H9 (cell line): ENCODE measurements around the gene FGFR4. TPM values are rescaled to one million over a fixed set of nuclear protein-coding genes. Genes with fewer than 3 reads are reported as not detected.

Source experiments
- DNase-seq: peaks from one replicate; pipeline ENCODE4 v3.0.0-alpha.2; 2017
- H2AFZ ChIP-seq: one replicate; pipeline ENCODE4 v1.6.1; 2013; ENCODE audit warnings: mild to moderate bottlenecking, low read length, control low read depth, moderate library complexity
- H2AK5ac ChIP-seq: 2 replicates; pipeline ENCODE4 v1.6.1; 2013; ENCODE audit warnings: low read length, control low read depth, mixed read lengths; ENCODE audit not compliant: insufficient read length
- H2BK120ac ChIP-seq: one replicate; pipeline ENCODE4 v1.6.1; 2013; ENCODE audit warnings: low read depth, mild to moderate bottlenecking, low read length, control low read depth, inconsistent platforms; ENCODE audit not compliant: poor library complexity, severe bottlenecking
- H2BK12ac ChIP-seq: 2 replicates; pipeline ENCODE4 v1.6.1; 2013; ENCODE audit warnings: low read length, control low read depth, mixed read lengths, low read depth; ENCODE audit not compliant: insufficient read length
- H2BK15ac ChIP-seq: 2 replicates; pipeline ENCODE4 v1.6.1; 2013; ENCODE audit warnings: low read depth, low read length, control low read depth
- H2BK20ac ChIP-seq: one replicate; pipeline ENCODE4 v1.6.1; 2013; ENCODE audit warnings: low read depth, mild to moderate bottlenecking, low read length, control low read depth, inconsistent platforms; ENCODE audit not compliant: poor library complexity, severe bottlenecking
- H2BK5ac ChIP-seq: 2 replicates; pipeline ENCODE4 v1.6.1; 2013; ENCODE audit warnings: low read length, control low read depth, mixed read lengths; ENCODE audit not compliant: insufficient read length
- H3K14ac ChIP-seq: 2 replicates; pipeline ENCODE4 v1.6.1; 2013; ENCODE audit warnings: low read length, control low read depth; ENCODE audit not compliant: insufficient read depth
- H3K18ac ChIP-seq: 2 replicates; pipeline ENCODE4 v1.6.1; 2013; ENCODE audit warnings: low read depth, mild to moderate bottlenecking, mixed read lengths, low read length, control low read depth; ENCODE audit not compliant: insufficient read length
- H3K23ac ChIP-seq: 2 replicates; pipeline ENCODE4 v1.6.1; 2013; ENCODE audit warnings: low read length, control low read depth, mixed read lengths, low read depth; ENCODE audit not compliant: insufficient read length
- H3K23me2 ChIP-seq: 2 replicates; pipeline ENCODE4 v1.6.1; 2013; ENCODE audit warnings: low read depth, mild to moderate bottlenecking, mixed read lengths, low read length, control low read depth; ENCODE audit not compliant: insufficient read length, poor library complexity, severe bottlenecking
- H3K27ac ChIP-seq: 2 replicates; pipeline ENCODE4 v1.5.1; 2013; ENCODE audit warnings: low read length, control low read depth, mixed read lengths, low read depth; ENCODE audit not compliant: insufficient read length
- H3K27me3 ChIP-seq: 2 replicates; pipeline ENCODE4 v1.6.1; 2013; ENCODE audit warnings: low read length, control low read depth, inconsistent platforms; ENCODE audit not compliant: insufficient read depth
- H3K4ac ChIP-seq: 2 replicates; pipeline ENCODE4 v1.6.1; 2013; ENCODE audit warnings: low read depth, mild to moderate bottlenecking, control low read depth, inconsistent platforms, low read length, moderate library complexity
- H3K4me1 ChIP-seq: 2 replicates; pipeline ENCODE4 v1.6.1; 2013; ENCODE audit warnings: low read length, control low read depth, inconsistent platforms; ENCODE audit not compliant: insufficient read depth
- H3K4me2 ChIP-seq: 2 replicates; pipeline ENCODE4 v1.6.1; 2013; ENCODE audit warnings: low read length, control low read depth, mixed read lengths; ENCODE audit not compliant: insufficient read length, insufficient read depth
- H3K56ac ChIP-seq: 2 replicates; pipeline ENCODE4 v1.6.1; 2013; ENCODE audit warnings: low read depth, mild to moderate bottlenecking, mixed read lengths, low read length, control low read depth; ENCODE audit not compliant: insufficient read length
- H3K79me1 ChIP-seq: 2 replicates; pipeline ENCODE4 v1.6.1; 2013; ENCODE audit warnings: low read depth, mild to moderate bottlenecking, moderate library complexity, low read length, control low read depth, inconsistent platforms; ENCODE audit not compliant: insufficient read depth, poor library complexity, severe bottlenecking
- H3K79me2 ChIP-seq: 2 replicates; pipeline ENCODE4 v1.6.1; 2013; ENCODE audit warnings: low read length, control low read depth, inconsistent platforms; ENCODE audit not compliant: insufficient read depth
- H3K9ac ChIP-seq: 2 replicates; pipeline ENCODE4 v1.6.1; 2013; ENCODE audit warnings: low read length, control low read depth, mixed read lengths; ENCODE audit not compliant: insufficient read length; ENCODE audit errors: extremely low read depth
- H3K9me3 ChIP-seq: one replicate; pipeline ENCODE4 v1.6.1; 2013; ENCODE audit warnings: low read depth, low read length, inconsistent platforms; ENCODE audit not compliant: control insufficient read depth
- H3T11ph ChIP-seq: one replicate; pipeline ENCODE4 v1.6.1; 2013; ENCODE audit warnings: mild to moderate bottlenecking, low read length, control low read depth, inconsistent platforms
- H4K20me1 ChIP-seq: one replicate; pipeline ENCODE4 v1.6.1; 2013; ENCODE audit not compliant: control insufficient read depth, insufficient read length, insufficient read depth
- H4K5ac ChIP-seq: 2 replicates; pipeline ENCODE4 v1.6.1; 2013; ENCODE audit warnings: low read depth, mild to moderate bottlenecking, mixed read lengths, low read length, control low read depth; ENCODE audit not compliant: insufficient read length
- H4K8ac ChIP-seq: replicated peaks from 2 replicates; pipeline ENCODE4 v1.6.1; 2013; ENCODE audit warnings: low read length, control low read depth, mixed read lengths, low read depth; ENCODE audit not compliant: insufficient read length
- H4K91ac ChIP-seq: 2 replicates; pipeline ENCODE4 v1.6.1; 2013; ENCODE audit warnings: low read depth, mild to moderate bottlenecking, moderate library complexity, mixed read lengths, low read length, control low read depth; ENCODE audit not compliant: insufficient read length
- H3K27ac Mint-ChIP-seq, 3 experiments: 2 replicates in 2 of 3; 3 replicates in 1 of 3; pipeline ENCODE4 v1.8.0; 2020 to 2021; ENCODE audit warnings: mixed read lengths in 3 of 3, mild to moderate bottlenecking in 1 of 3, moderate library complexity in 1 of 3
- H3K27me3 Mint-ChIP-seq: 2 replicates; pipeline ENCODE4 v1.8.0; 2021; ENCODE audit warnings: low read depth, mild to moderate bottlenecking, moderate library complexity, mixed read lengths
- H3K36me3 Mint-ChIP-seq, 3 experiments: 2 replicates in 2 of 3; 3 replicates in 1 of 3; pipeline ENCODE4 v1.8.0; 2020 to 2021; ENCODE audit warnings: low read depth in 3 of 3, mixed read lengths in 3 of 3; ENCODE audit not compliant: insufficient read depth in 1 of 3
- H3K4me1 Mint-ChIP-seq, 2 experiments: 2 replicates each; pipeline ENCODE4 v1.8.0; 2020; ENCODE audit warnings: mixed read lengths in 2 of 2
- H3K4me3 Mint-ChIP-seq, 2 experiments: 2 replicates in 1 of 2; 3 replicates in 1 of 2; pipeline ENCODE4 v1.8.0; 2020 to 2021; ENCODE audit warnings: mild to moderate bottlenecking in 2 of 2, mixed read lengths in 2 of 2, moderate library complexity in 1 of 2
- H3K9me3 Mint-ChIP-seq, 2 experiments: 2 replicates in 1 of 2; 3 replicates in 1 of 2; pipeline ENCODE4 v1.8.0; 2020; ENCODE audit warnings: mild to moderate bottlenecking in 2 of 2, mixed read lengths in 2 of 2, moderate library complexity in 1 of 2
- WGBS: extraction: QIAGEN DNeasy Blood & Tissue Kit; methylation state at CpG from one replicate; pipeline ENCODE4 v1.1.7; 2013; ENCODE audit warnings: missing lambda C conversion rate, low lambda C conversion rate, mixed read lengths; ENCODE audit not compliant: insufficient read length; ENCODE audit errors: extremely low coverage; 5-methylcytosine and 5-hydroxymethylcytosine counted together
- total RNA-seq: library from RNA; stranded (reverse); gene quantifications from 2 replicates; pipeline ENCODE4 v1.2.1, GENCODE V29; 2021
- TF ChIP-seq, protein P1 (sequence below): fragments of 200-600 bp; sonication (generic); conservative IDR thresholded peaks from 3 replicates; pipeline ENCODE4 v1.8.0; 2021; ENCODE audit warnings: antibody characterized with exemption, mild to moderate bottlenecking

Gene FGFR4
- total RNA-seq, 1 experiment from 2014 or later = 52.8 TPM

DNA sequence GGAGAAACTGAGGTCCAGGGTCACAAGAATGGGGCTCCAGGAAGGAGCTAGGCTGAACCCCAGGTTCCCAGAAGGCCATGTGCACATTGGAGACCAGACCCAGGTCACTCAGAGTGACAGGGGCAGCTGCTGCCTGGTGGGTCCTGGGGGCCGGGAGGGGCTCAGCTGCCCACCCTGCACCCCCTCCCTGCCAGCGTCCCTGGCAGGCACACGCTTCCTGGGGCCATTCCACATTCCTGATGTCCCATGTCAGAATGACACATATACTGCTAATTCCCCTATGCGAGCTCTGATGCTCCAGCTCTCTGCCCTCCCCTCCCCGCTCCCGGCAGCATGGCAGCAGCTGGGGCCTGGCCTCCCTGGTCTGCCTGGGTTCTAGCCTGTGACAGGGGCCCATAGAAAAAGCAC is 14.0 kb downstream of the FGFR4 start:
- no peak for DNase-seq
- no peak overlapping the region for H2AFZ ChIP-seq
- peaks cover 17 to 28% of the 10 kb centered on the region in 2 experiments for H3K4me1 Mint-ChIP-seq

More for the DNA sequence above, 14.0 kb downstream of the FGFR4 start:
- H2BK15ac ChIP-seq = no peak overlapping the region
- no peak overlapping the region for H4K91ac ChIP-seq
- H3K4me2 ChIP-seq = no peak overlapping the region
- H3K9ac ChIP-seq = no peak overlapping the region
- no peak overlapping the region for H3K4ac ChIP-seq
- no peaks in the 10 kb centered on the region for H3K9me3 Mint-ChIP-seq
- no peak overlapping the region for H2BK12ac ChIP-seq
- no peak overlapping the region for H3K27ac ChIP-seq
- WGBS = no CpG with 5 or more reads among the region's 6 CpGs
- H3K4me3 Mint-ChIP-seq = no peak overlapping the region
- TF ChIP-seq, protein P1, sequence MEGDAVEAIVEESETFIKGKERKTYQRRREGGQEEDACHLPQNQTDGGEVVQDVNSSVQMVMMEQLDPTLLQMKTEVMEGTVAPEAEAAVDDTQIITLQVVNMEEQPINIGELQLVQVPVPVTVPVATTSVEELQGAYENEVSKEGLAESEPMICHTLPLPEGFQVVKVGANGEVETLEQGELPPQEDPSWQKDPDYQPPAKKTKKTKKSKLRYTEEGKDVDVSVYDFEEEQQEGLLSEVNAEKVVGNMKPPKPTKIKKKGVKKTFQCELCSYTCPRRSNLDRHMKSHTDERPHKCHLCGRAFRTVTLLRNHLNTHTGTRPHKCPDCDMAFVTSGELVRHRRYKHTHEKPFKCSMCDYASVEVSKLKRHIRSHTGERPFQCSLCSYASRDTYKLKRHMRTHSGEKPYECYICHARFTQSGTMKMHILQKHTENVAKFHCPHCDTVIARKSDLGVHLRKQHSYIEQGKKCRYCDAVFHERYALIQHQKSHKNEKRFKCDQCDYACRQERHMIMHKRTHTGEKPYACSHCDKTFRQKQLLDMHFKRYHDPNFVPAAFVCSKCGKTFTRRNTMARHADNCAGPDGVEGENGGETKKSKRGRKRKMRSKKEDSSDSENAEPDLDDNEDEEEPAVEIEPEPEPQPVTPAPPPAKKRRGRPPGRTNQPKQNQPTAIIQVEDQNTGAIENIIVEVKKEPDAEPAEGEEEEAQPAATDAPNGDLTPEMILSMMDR = no peak
- no peak overlapping the region for H3K27ac Mint-ChIP-seq
- H2AK5ac ChIP-seq = no peak overlapping the region
- H3K4me1 ChIP-seq = peaks cover 5% of the 10 kb centered on the region; the same call in 1 of the 2 replicates
- no peak overlapping the region for H3K23ac ChIP-seq
- H4K20me1 ChIP-seq = no peaks in the 10 kb centered on the region
- no peaks in the 10 kb centered on the region for H3K23me2 ChIP-seq
- H2BK120ac ChIP-seq = no peak overlapping the region
- peaks cover 3 to 9% (median 4%) of the 10 kb centered on the region in 3 experiments; a peak in 6 of 7 replicates for H3K36me3 Mint-ChIP-seq
- H4K8ac ChIP-seq = no peak overlapping the region
- H3K18ac ChIP-seq = no peak overlapping the region
- H3K79me1 ChIP-seq = no peaks in the 10 kb centered on the region
- no peaks in the 10 kb centered on the region for H3K9me3 ChIP-seq
- H2BK5ac ChIP-seq = no peak overlapping the region
- no peak overlapping the region for H3T11ph ChIP-seq
- no peak overlapping the region for H4K5ac ChIP-seq
- H3K14ac ChIP-seq = no peak overlapping the region
- H3K56ac ChIP-seq = no peak overlapping the region
- no peaks in the 10 kb centered on the region for H3K27me3 ChIP-seq
- H3K27me3 Mint-ChIP-seq = no peaks in the 10 kb centered on the region; the same call in 1 of the 2 replicates
- H3K79me2 ChIP-seq = no peaks in the 10 kb centered on the region
- no peak overlapping the region for H2BK20ac ChIP-seq
